ENCODE results near the gene ZBBX.

Gene ZBBX

GRCh38 chr3:167306319-167306718 lies 73.8 kb downstream of the ZBBX start:
- DNase-seq: no peak

GRCh38 chr3:167305340-167305890 lies 74.7 kb downstream of the ZBBX start:
- no peak for DNase-seq

- DNase-seq: no peak
These were observed 76.0 kb downstream of the ZBBX start for GRCh38 chr3:167304077-167304476.

- DNase-seq: no peak
These were observed 77.4 kb downstream of the ZBBX start for GRCh38 chr3:167302678-167303077.

GRCh38 chr3:167300207-167300606 lies 79.9 kb downstream of the ZBBX start:
- DNase-seq: no peak

GRCh38 chr3:167289435-167289834 lies 90.7 kb downstream of the ZBBX start:
- no peak for DNase-seq

GRCh38 chr3:167288737-167289136 lies 91.4 kb downstream of the ZBBX start:
- no peak for DNase-seq

- DNase-seq: no peak
These were observed 92.8 kb downstream of the ZBBX start for GRCh38 chr3:167287308-167287707.

- DNase-seq: no peak
These were observed 105.8 kb downstream of the ZBBX start for GRCh38 chr3:167274141-167274874.

- DNase-seq: no peak
These were observed 127.1 kb downstream of the ZBBX start for GRCh38 chr3:167253037-167253436.

- no peak for DNase-seq
These were observed 128.4 kb downstream of the ZBBX start for GRCh38 chr3:167251678-167252077.

GRCh38 chr3:167246252-167246651 lies 133.8 kb downstream of the ZBBX start:
- no peak for DNase-seq

- no peak for DNase-seq
These were observed 138.8 kb downstream of the ZBBX start for GRCh38 chr3:167241048-167241845.

GRCh38 chr3:167228135-167228534 lies 152.0 kb downstream of the ZBBX start:
- DNase-seq: no peak

GRCh38 chr3:167225821-167226220 lies 154.3 kb downstream of the ZBBX start:
- DNase-seq: no peak

- DNase-seq: no peak
These were observed 171.1 kb downstream of the ZBBX start for GRCh38 chr3:167209011-167209410.

- DNase-seq: no peak
These were observed 177.0 kb downstream of the ZBBX start for GRCh38 chr3:167203062-167203461.

GRCh38 chr3:167198949-167199600 lies 181.0 kb downstream of the ZBBX start:
- no peak for DNase-seq

Data from activated T-cell treated with anti-CD3 and anti-CD28 coated beads, Interleukin-2, amount 50 U/mL, for 1 hour (primary cell).